HCT116 (cell line): Measurements from ENCODE around the gene KIAA1755.

ENCODE experiments used
- EGR1 ChIP-seq: IDR thresholded peaks from 2 replicates; pipeline ENCODE4 v1.6.1; 2012; ENCODE audit warnings: low read depth
- EZH2 ChIP-seq: fragments of 200-600 bp; sonication (generic); IDR thresholded peaks from 2 replicates; pipeline ENCODE4 v1.6.1; 2017; ENCODE audit warnings: antibody characterized with exemption, mixed run types
- FOSL1 ChIP-seq: IDR thresholded peaks from 2 replicates; pipeline ENCODE4 v1.6.1; 2012; ENCODE audit warnings: low read depth
- POLR2A ChIP-seq: IDR thresholded peaks from 2 replicates; pipeline ENCODE4 v1.7.0; 2011; ENCODE audit warnings: borderline replicate concordance; ENCODE audit not compliant: insufficient read depth, insufficient read length; ENCODE audit errors: extremely low read depth
- ZNF274 ChIP-seq: fragments of 200-500 bp; sonication (Bioruptor generic); IDR thresholded peaks from 2 replicates; pipeline ENCODE4 v1.6.1; 2014; ENCODE audit warnings: mild to moderate bottlenecking, low read depth, low read length, inconsistent platforms
- TF ChIP-seq, protein P1 (sequence below), 3 experiments: fragments of 200-600 bp in 1 of 3; sonication (generic) in 1 of 3; IDR thresholded peaks in 2 of 3; conservative IDR thresholded peaks in 1 of 3; 2 replicates each; pipeline ENCODE4 v1.5.1; 2012 to 2017; ENCODE audit warnings: low read depth in 2 of 3, low read length in 2 of 3, antibody characterized with exemption in 1 of 3, borderline replicate concordance in 1 of 3, control low read depth in 1 of 3, mild to moderate bottlenecking in 1 of 3, mixed read lengths in 1 of 3, mixed run types in 1 of 3, moderate library complexity in 1 of 3; ENCODE audit not compliant: insufficient read depth in 1 of 3
- TF ChIP-seq, protein P2 (sequence below): IDR thresholded peaks from 2 replicates; pipeline ENCODE4 v1.6.1; 2012; ENCODE audit warnings: low read depth

DNA sequence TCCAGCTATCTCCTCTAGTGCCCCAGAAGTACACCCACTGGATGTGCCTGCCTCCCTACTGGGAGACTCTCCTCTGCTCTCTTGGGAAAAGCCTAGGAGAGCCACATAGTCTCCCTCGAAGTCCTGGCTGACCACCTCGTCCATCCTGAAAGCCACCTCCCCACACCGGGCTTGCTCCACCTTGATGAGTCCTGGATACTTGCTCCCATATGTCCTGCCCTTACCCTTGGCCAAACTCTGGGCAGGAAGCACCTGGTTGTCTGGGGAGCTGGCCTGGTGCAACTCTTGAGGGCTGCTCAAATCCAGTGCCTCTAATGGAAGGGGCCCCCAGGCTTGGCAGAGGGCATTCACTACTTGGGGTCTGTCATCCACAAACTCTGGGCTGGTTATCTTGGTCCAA, 19.3 kb downstream of the KIAA1755 start:
- TF ChIP-seq, protein P1, sequence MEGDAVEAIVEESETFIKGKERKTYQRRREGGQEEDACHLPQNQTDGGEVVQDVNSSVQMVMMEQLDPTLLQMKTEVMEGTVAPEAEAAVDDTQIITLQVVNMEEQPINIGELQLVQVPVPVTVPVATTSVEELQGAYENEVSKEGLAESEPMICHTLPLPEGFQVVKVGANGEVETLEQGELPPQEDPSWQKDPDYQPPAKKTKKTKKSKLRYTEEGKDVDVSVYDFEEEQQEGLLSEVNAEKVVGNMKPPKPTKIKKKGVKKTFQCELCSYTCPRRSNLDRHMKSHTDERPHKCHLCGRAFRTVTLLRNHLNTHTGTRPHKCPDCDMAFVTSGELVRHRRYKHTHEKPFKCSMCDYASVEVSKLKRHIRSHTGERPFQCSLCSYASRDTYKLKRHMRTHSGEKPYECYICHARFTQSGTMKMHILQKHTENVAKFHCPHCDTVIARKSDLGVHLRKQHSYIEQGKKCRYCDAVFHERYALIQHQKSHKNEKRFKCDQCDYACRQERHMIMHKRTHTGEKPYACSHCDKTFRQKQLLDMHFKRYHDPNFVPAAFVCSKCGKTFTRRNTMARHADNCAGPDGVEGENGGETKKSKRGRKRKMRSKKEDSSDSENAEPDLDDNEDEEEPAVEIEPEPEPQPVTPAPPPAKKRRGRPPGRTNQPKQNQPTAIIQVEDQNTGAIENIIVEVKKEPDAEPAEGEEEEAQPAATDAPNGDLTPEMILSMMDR (IDR thresholded peaks at IDR 0.05 in 2 of 3, conservative IDR thresholded peaks at IDR 0.05 in 1 of 3; ENCODE audit: borderline replicate concordance in 1 of 3, insufficient read depth in 1 of 3, low read depth in 2 of 3, low read length in 2 of 3) = no peak
- TF ChIP-seq ZNF274 = no peak
- TF ChIP-seq, protein P2, sequence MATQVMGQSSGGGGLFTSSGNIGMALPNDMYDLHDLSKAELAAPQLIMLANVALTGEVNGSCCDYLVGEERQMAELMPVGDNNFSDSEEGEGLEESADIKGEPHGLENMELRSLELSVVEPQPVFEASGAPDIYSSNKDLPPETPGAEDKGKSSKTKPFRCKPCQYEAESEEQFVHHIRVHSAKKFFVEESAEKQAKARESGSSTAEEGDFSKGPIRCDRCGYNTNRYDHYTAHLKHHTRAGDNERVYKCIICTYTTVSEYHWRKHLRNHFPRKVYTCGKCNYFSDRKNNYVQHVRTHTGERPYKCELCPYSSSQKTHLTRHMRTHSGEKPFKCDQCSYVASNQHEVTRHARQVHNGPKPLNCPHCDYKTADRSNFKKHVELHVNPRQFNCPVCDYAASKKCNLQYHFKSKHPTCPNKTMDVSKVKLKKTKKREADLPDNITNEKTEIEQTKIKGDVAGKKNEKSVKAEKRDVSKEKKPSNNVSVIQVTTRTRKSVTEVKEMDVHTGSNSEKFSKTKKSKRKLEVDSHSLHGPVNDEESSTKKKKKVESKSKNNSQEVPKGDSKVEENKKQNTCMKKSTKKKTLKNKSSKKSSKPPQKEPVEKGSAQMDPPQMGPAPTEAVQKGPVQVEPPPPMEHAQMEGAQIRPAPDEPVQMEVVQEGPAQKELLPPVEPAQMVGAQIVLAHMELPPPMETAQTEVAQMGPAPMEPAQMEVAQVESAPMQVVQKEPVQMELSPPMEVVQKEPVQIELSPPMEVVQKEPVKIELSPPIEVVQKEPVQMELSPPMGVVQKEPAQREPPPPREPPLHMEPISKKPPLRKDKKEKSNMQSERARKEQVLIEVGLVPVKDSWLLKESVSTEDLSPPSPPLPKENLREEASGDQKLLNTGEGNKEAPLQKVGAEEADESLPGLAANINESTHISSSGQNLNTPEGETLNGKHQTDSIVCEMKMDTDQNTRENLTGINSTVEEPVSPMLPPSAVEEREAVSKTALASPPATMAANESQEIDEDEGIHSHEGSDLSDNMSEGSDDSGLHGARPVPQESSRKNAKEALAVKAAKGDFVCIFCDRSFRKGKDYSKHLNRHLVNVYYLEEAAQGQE = no peak
- TF ChIP-seq FOSL1 = no peak
- no peak for TF ChIP-seq EZH2
- no peak for TF ChIP-seq POLR2A
- TF ChIP-seq EGR1 = no peak
